Epidermal melanocyte (primary cell): ENCODE results near the gene S100A11.
A peak's percentile ranks its signal among the peaks of the same experiment; 100 is the strongest.

Source experiments
- DNase-seq: peaks from one replicate; pipeline ENCODE4 v3.0.0; 2011; ENCODE audit warnings: low spot score; ENCODE audit not compliant: insufficient read length

S100A11 gene

DNA sequence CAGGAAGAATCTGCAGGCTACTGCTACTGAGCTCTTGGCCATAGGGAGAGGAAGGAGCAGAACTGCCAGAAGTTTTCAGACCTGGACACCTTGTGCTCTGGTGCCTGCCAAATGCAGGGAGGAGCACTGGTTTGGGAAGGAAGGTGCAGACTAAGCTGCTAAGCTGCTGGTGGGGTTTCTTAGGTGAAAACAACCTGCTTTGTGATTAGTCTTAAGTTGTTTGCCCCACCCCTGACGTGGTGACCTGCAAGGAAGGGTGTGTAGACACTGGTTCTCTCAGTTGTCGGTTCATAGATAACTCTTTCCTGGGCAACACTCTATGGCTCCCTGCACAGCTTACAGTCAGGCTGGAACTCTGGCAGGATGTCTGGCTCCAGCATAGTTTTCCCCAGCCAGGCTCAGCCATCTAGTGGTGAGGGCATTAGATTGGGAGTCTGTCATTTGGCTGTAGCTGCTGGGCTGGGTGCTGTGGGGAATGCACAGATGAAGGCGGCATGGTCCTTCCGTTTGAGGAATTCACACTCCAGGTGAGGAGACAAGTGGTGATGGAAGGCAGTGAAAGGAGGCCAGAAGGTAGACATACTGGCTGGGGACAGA is 32.9 kb downstream of the S100A11 start:
- no peak for DNase-seq

DNA sequence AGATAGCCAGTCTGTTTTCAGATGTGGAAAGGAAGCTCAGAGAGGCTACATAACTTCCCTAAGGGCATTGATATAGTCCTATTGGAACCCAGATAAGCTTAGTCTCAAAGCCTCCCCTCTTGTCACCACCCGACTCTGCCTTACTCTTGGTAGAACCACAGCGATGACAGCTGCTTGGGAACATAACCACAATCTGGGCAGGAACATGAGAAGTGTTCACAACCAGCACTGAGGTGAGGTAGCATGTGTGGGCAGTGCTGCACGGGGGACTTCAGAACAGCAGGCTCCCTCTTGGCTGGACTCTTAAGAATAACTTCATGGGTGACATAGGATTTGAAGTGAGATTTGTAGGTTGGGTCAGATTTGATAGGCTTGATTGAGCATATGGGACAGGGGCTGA is 33.8 kb downstream of the S100A11 start:
- DNase-seq, result no peak

- peak; percentile 69 for DNase-seq
Observed at GRCh38 chr1:152001631-152002584, 34.9 kb downstream of the S100A11 start.

DNA sequence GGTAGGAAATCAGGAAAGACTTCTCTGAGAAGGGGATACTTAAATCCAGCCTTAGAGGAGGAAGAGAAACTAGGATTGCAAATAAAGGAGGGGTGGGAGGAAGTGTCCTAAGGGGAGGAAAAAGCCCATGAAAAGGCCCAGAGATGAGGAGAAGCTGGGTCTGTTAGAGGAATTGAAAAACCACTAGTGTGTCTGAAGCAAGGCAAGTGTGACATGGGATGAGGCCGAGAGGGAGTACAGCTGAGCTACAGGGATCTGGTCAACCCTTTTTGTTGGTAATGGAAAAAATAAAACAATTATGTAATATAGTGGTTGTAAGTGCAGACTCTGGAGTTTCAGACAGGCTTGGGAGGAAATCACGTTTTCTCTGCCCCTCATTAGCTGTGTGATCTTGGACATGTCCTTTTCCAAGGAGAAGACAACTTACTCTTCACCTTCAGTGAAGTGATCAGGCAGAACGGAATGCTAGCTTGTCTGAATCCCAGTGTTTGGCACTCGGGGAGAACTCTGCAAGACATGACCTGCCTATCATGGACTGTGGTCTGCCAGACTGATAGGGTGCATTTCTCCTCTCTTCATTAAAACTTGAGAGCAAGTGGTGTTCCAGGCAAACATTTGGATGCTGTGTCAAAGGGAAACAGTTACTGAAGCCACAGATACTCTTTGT is 35.7 kb downstream of the S100A11 start:
- DNase-seq, result no peak

- DNase-seq, result no peak
Observed at GRCh38 chr1:151998611-151999362, 38.0 kb downstream of the S100A11 start.

- DNase-seq, result no peak
Observed at GRCh38 chr1:151997284-151997570, 39.6 kb downstream of the S100A11 start.

- DNase-seq, result no peak
Observed at GRCh38 chr1:151995774-151996173, 41.0 kb downstream of the S100A11 start.

GRCh38 chr1:151994956-151995355 is 41.8 kb downstream of the S100A11 start:
- DNase-seq, result no peak

DNA sequence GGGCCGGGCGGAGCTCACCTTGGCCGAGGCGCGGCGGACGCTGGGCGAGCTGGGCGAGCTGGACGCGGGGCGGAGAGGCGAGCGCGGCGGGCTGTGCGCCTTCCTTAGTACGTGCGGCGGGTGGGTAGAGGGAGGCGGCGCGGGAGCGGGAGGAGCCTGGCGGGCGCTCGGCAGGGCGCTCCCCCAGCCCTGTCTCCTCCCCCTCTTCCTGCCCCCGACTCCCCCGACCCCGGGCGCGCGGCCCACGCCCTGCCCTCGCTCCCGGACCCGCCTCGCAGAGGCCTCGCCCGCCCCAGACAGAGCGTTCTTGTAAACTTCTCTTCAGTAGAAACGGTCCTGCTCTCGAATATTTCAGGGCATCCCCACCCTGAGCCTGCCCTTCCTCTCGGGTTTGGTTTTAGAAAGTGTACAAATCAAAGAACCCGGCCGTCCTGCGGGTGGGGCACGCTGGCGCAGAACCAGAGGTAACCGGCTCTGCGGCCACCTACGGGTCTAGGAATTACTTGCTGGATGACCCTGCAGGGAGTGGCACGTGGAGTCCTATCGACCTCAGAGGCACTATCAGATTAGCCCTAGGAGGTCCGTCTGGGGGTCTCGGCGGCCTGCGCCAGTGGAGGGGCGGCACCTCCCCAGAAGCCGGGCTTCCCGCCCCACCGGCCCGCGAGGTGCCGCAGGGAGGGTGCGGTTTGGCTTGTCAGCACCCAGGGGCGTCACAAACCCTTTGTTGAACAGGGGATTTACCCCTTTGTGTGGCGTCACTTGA is 42.9 kb downstream of the S100A11 start, which contains the start of gene S100A10:
TSS of gene S100A10 (minus strand) at position 126 of the 763 bp plus-strand sequence. CDS start 7,629 bp downstream, outside the sequence.
- no peak for DNase-seq

GRCh38 chr1:151993084-151993733 is 43.6 kb downstream of the S100A11 start:
- DNase-seq, result no peak

- no peak for DNase-seq
Observed at GRCh38 chr1:151992303-151993083, 44.3 kb downstream of the S100A11 start.

DNA sequence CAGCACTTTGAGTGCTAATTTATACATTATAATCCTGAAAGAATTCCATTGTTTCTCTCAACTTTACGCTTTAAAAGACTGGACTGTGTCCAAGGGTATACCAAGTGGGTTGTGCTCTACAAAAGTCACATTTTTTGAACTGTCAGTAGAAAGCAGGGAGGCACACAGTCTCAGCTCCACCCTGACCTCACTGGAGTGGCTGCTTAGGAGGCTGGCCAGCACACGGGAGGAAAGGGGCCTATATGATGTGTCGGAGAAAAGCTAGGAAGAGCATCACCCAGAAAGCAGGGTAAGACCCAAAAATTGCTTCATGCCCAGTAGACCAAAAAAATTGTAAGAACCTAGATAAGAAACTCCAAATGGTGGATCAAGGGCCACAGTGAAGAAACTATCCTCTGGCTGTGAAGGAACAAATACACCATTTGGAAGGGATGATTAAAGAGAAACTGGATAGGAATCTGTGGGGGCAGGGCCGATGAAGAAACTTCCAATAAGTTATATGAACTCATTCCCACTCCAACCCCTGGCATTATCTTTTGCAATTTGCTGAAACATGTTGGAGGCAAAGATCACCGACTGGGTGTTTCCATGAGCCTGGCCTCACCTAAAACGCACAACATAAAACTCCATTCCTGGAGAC is 45.0 kb downstream of the S100A11 start:
- DNase-seq, result no peak

DNA sequence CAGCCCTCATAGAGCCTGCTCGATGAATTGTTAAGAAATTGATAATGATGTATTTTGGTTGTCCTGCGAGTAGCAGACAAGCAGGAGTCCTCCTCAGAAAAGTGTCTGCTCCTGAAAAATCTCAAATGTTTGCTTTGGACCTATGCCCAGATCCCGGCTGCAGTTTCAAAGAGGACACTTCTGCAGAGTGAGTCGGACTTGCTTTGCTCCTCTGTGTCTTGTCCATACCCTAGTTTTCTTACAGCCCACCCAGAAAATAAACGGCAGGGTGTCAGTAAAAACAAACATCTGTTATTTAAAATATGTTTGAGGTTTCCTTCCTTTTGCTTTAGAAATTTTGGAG is 46.0 kb downstream of the S100A11 start:
- no peak for DNase-seq

DNA sequence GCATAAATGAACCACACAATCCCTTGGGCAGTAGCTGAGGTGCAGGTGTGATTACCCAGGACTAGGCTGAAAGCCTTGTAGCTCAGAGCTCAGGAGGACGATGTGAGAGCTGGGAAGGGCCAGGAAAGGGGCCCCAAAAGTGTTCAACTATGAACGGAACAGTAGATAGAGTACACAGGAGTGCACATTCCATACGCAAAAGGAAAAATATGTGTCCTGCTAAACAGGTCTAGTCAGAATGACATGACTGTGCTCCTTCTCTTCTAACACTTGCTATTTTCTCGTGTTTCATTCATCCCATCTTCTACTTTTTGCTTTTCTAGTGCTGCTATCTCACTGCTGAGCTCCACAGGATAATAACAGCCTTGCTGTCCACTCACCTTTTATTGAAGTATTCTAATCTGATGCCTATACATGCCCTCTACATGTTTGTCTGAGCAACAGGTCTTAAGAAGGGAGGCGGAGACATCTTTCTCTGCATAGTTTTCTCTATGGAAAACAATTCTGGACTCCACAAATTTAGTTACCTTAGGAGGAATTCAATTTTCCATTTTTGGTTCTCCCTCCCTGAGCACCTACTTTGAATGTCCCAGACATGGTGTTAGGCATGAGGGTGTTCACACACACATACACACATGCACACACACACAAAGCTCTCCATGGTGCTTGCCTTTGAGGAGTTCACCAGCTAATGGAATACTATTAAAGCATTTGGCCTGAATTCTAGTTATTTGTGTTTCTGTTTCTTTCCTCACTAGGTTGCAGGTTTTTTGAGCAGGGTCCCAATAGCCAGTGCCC is 46.5 kb downstream of the S100A11 start:
- no peak for DNase-seq

GRCh38 chr1:151989211-151989862 is 47.5 kb downstream of the S100A11 start:
- DNase-seq, result no peak

DNA sequence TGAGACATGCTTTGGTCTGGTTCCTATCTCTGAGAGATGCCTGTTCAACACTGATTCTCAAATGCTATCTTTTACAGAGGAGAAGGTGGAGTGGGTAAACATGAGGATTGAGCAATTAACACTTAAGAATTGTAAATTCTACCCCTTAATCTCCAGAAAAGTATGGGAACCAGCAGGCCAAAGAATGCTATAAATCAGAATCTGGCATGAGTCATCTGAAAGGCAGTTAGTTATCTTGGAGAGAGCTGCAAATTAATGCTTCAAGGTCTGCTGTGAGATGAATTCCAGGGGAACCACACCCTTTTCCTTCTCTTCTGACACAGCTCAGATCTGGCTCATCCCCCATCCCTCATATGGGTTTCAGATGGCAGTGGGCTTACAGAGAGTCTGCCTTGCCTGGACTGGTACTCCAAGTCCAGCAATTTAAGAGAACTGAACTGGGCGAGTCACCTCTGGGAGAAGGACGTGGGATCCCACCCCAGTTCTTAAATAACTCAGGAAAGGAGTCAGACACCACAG is 48.3 kb downstream of the S100A11 start:
- no peak for DNase-seq

GRCh38 chr1:151986501-151987190 is 50.2 kb downstream of the S100A11 start:
- no peak for DNase-seq
